H9 (cell line): ENCODE results near the gene SWAP70. TPM values are rescaled to one million over a fixed set of nuclear protein-coding genes. Genes with fewer than 3 reads are reported as not detected.

ENCODE experiments used
- DNase-seq: peaks from one replicate; pipeline ENCODE4 v3.0.0-alpha.2; 2017
- H2AFZ ChIP-seq: one replicate; pipeline ENCODE4 v1.6.1; 2013; ENCODE audit warnings: mild to moderate bottlenecking, low read length, control low read depth, moderate library complexity
- H2AK5ac ChIP-seq: 2 replicates; pipeline ENCODE4 v1.6.1; 2013; ENCODE audit warnings: low read length, control low read depth, mixed read lengths; ENCODE audit not compliant: insufficient read length
- H2BK120ac ChIP-seq: one replicate; pipeline ENCODE4 v1.6.1; 2013; ENCODE audit warnings: low read depth, mild to moderate bottlenecking, low read length, control low read depth, inconsistent platforms; ENCODE audit not compliant: poor library complexity, severe bottlenecking
- H2BK12ac ChIP-seq: 2 replicates; pipeline ENCODE4 v1.6.1; 2013; ENCODE audit warnings: low read length, control low read depth, mixed read lengths, low read depth; ENCODE audit not compliant: insufficient read length
- H2BK15ac ChIP-seq: 2 replicates; pipeline ENCODE4 v1.6.1; 2013; ENCODE audit warnings: low read depth, low read length, control low read depth
- H2BK20ac ChIP-seq: one replicate; pipeline ENCODE4 v1.6.1; 2013; ENCODE audit warnings: low read depth, mild to moderate bottlenecking, low read length, control low read depth, inconsistent platforms; ENCODE audit not compliant: poor library complexity, severe bottlenecking
- H2BK5ac ChIP-seq: 2 replicates; pipeline ENCODE4 v1.6.1; 2013; ENCODE audit warnings: low read length, control low read depth, mixed read lengths; ENCODE audit not compliant: insufficient read length
- H3K14ac ChIP-seq: 2 replicates; pipeline ENCODE4 v1.6.1; 2013; ENCODE audit warnings: low read length, control low read depth; ENCODE audit not compliant: insufficient read depth
- H3K18ac ChIP-seq: 2 replicates; pipeline ENCODE4 v1.6.1; 2013; ENCODE audit warnings: low read depth, mild to moderate bottlenecking, mixed read lengths, low read length, control low read depth; ENCODE audit not compliant: insufficient read length
- H3K23ac ChIP-seq: 2 replicates; pipeline ENCODE4 v1.6.1; 2013; ENCODE audit warnings: low read length, control low read depth, mixed read lengths, low read depth; ENCODE audit not compliant: insufficient read length
- H3K23me2 ChIP-seq: 2 replicates; pipeline ENCODE4 v1.6.1; 2013; ENCODE audit warnings: low read depth, mild to moderate bottlenecking, mixed read lengths, low read length, control low read depth; ENCODE audit not compliant: insufficient read length, poor library complexity, severe bottlenecking
- H3K27ac ChIP-seq: 2 replicates; pipeline ENCODE4 v1.5.1; 2013; ENCODE audit warnings: low read length, control low read depth, mixed read lengths, low read depth; ENCODE audit not compliant: insufficient read length
- H3K27me3 ChIP-seq: 2 replicates; pipeline ENCODE4 v1.6.1; 2013; ENCODE audit warnings: low read length, control low read depth, inconsistent platforms; ENCODE audit not compliant: insufficient read depth
- H3K4ac ChIP-seq: 2 replicates; pipeline ENCODE4 v1.6.1; 2013; ENCODE audit warnings: low read depth, mild to moderate bottlenecking, control low read depth, inconsistent platforms, low read length, moderate library complexity
- H3K4me1 ChIP-seq: 2 replicates; pipeline ENCODE4 v1.6.1; 2013; ENCODE audit warnings: low read length, control low read depth, inconsistent platforms; ENCODE audit not compliant: insufficient read depth
- H3K4me2 ChIP-seq: 2 replicates; pipeline ENCODE4 v1.6.1; 2013; ENCODE audit warnings: low read length, control low read depth, mixed read lengths; ENCODE audit not compliant: insufficient read length, insufficient read depth
- H3K56ac ChIP-seq: 2 replicates; pipeline ENCODE4 v1.6.1; 2013; ENCODE audit warnings: low read depth, mild to moderate bottlenecking, mixed read lengths, low read length, control low read depth; ENCODE audit not compliant: insufficient read length
- H3K79me1 ChIP-seq: 2 replicates; pipeline ENCODE4 v1.6.1; 2013; ENCODE audit warnings: low read depth, mild to moderate bottlenecking, moderate library complexity, low read length, control low read depth, inconsistent platforms; ENCODE audit not compliant: insufficient read depth, poor library complexity, severe bottlenecking
- H3K79me2 ChIP-seq: 2 replicates; pipeline ENCODE4 v1.6.1; 2013; ENCODE audit warnings: low read length, control low read depth, inconsistent platforms; ENCODE audit not compliant: insufficient read depth
- H3K9ac ChIP-seq: 2 replicates; pipeline ENCODE4 v1.6.1; 2013; ENCODE audit warnings: low read length, control low read depth, mixed read lengths; ENCODE audit not compliant: insufficient read length; ENCODE audit errors: extremely low read depth
- H3K9me3 ChIP-seq: one replicate; pipeline ENCODE4 v1.6.1; 2013; ENCODE audit warnings: low read depth, low read length, inconsistent platforms; ENCODE audit not compliant: control insufficient read depth
- H3T11ph ChIP-seq: one replicate; pipeline ENCODE4 v1.6.1; 2013; ENCODE audit warnings: mild to moderate bottlenecking, low read length, control low read depth, inconsistent platforms
- H4K20me1 ChIP-seq: one replicate; pipeline ENCODE4 v1.6.1; 2013; ENCODE audit not compliant: control insufficient read depth, insufficient read length, insufficient read depth
- H4K5ac ChIP-seq: 2 replicates; pipeline ENCODE4 v1.6.1; 2013; ENCODE audit warnings: low read depth, mild to moderate bottlenecking, mixed read lengths, low read length, control low read depth; ENCODE audit not compliant: insufficient read length
- H4K8ac ChIP-seq: replicated peaks from 2 replicates; pipeline ENCODE4 v1.6.1; 2013; ENCODE audit warnings: low read length, control low read depth, mixed read lengths, low read depth; ENCODE audit not compliant: insufficient read length
- H4K91ac ChIP-seq: 2 replicates; pipeline ENCODE4 v1.6.1; 2013; ENCODE audit warnings: low read depth, mild to moderate bottlenecking, moderate library complexity, mixed read lengths, low read length, control low read depth; ENCODE audit not compliant: insufficient read length
- H3K27ac Mint-ChIP-seq, 3 experiments: 2 replicates in 2 of 3; 3 replicates in 1 of 3; pipeline ENCODE4 v1.8.0; 2020 to 2021; ENCODE audit warnings: mixed read lengths in 3 of 3, mild to moderate bottlenecking in 1 of 3, moderate library complexity in 1 of 3
- H3K27me3 Mint-ChIP-seq: 2 replicates; pipeline ENCODE4 v1.8.0; 2021; ENCODE audit warnings: low read depth, mild to moderate bottlenecking, moderate library complexity, mixed read lengths
- H3K36me3 Mint-ChIP-seq, 3 experiments: 2 replicates in 2 of 3; 3 replicates in 1 of 3; pipeline ENCODE4 v1.8.0; 2020 to 2021; ENCODE audit warnings: low read depth in 3 of 3, mixed read lengths in 3 of 3; ENCODE audit not compliant: insufficient read depth in 1 of 3
- H3K4me1 Mint-ChIP-seq, 2 experiments: 2 replicates each; pipeline ENCODE4 v1.8.0; 2020; ENCODE audit warnings: mixed read lengths in 2 of 2
- H3K4me3 Mint-ChIP-seq, 2 experiments: 2 replicates in 1 of 2; 3 replicates in 1 of 2; pipeline ENCODE4 v1.8.0; 2020 to 2021; ENCODE audit warnings: mild to moderate bottlenecking in 2 of 2, mixed read lengths in 2 of 2, moderate library complexity in 1 of 2
- H3K9me3 Mint-ChIP-seq, 2 experiments: 2 replicates in 1 of 2; 3 replicates in 1 of 2; pipeline ENCODE4 v1.8.0; 2020; ENCODE audit warnings: mild to moderate bottlenecking in 2 of 2, mixed read lengths in 2 of 2, moderate library complexity in 1 of 2
- WGBS: extraction: QIAGEN DNeasy Blood & Tissue Kit; methylation state at CpG from one replicate; pipeline ENCODE4 v1.1.7; 2013; ENCODE audit warnings: missing lambda C conversion rate, low lambda C conversion rate, mixed read lengths; ENCODE audit not compliant: insufficient read length; ENCODE audit errors: extremely low coverage; 5-methylcytosine and 5-hydroxymethylcytosine counted together
- total RNA-seq: library from RNA; stranded (reverse); gene quantifications from 2 replicates; pipeline ENCODE4 v1.2.1, GENCODE V29; 2021
- TF ChIP-seq, protein P1 (sequence below): fragments of 200-600 bp; sonication (generic); conservative IDR thresholded peaks from 3 replicates; pipeline ENCODE4 v1.8.0; 2021; ENCODE audit warnings: antibody characterized with exemption, mild to moderate bottlenecking

SWAP70 gene
- total RNA-seq, 1 experiment from 2014 or later: 34.4 TPM

DNA sequence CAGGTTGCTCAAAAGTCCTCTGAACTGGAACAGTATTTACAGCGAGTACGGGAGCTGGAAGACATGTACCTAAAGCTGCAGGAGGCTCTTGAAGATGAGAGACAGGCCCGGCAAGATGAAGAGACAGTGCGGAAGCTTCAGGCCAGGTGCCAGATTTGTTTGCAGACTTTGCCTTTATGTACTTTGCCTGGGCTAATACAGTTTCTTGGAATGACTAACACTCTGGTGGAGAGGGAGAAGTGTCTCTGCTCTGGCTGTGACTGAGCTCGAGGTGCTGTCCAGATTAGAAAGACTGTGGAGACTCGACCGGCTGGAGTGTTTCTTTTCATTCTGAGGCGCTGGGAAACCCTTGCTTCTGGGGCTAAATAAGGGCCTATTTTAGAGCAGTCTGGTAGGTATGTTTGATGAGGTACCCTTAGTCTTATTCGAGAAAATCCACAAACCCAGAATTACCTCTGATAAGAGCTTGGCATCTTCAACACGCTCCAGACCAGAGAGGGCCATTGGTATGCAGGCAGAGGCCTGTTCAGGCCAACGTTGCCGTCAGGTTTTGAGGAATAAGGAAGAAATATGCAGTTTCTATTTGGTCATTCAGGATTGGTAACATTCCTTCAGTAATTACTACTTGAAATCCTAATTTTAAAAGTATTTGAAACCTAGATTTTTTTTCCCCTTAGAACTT, 76.5 kb downstream of the SWAP70 start:
- Histone ChIP-seq H3K23me2 (no peaks in the 10 kb centered on the region), H3K27me3 (no peaks in the 10 kb centered on the region), H3K4me1 (no peaks in the 10 kb centered on the region), H2BK20ac (no peak overlapping the region), H3K79me1 (no peaks in the 10 kb centered on the region), H3K14ac (no peak overlapping the region), H2AK5ac (no peak overlapping the region), H2BK15ac (no peak overlapping the region), H3K4ac (no peak overlapping the region), H3K56ac (no peak overlapping the region), H3T11ph (no peak overlapping the region), H3K4me2 (no peak overlapping the region), H4K20me1 (no peaks in the 10 kb centered on the region), H3K9me3 (no peaks in the 10 kb centered on the region), H4K8ac (no peak overlapping the region), H2BK12ac (no peak overlapping the region), H4K5ac (no peak overlapping the region), H2AFZ (no peak overlapping the region), H3K9ac (no peak overlapping the region), H3K23ac (no peak overlapping the region), H2BK5ac (no peak overlapping the region), H4K91ac (no peak overlapping the region), H2BK120ac (no peak overlapping the region), H3K27ac (no peak overlapping the region), H3K79me2 (no peaks in the 10 kb centered on the region), H3K18ac (no peak overlapping the region)
- TF ChIP-seq, protein P1, sequence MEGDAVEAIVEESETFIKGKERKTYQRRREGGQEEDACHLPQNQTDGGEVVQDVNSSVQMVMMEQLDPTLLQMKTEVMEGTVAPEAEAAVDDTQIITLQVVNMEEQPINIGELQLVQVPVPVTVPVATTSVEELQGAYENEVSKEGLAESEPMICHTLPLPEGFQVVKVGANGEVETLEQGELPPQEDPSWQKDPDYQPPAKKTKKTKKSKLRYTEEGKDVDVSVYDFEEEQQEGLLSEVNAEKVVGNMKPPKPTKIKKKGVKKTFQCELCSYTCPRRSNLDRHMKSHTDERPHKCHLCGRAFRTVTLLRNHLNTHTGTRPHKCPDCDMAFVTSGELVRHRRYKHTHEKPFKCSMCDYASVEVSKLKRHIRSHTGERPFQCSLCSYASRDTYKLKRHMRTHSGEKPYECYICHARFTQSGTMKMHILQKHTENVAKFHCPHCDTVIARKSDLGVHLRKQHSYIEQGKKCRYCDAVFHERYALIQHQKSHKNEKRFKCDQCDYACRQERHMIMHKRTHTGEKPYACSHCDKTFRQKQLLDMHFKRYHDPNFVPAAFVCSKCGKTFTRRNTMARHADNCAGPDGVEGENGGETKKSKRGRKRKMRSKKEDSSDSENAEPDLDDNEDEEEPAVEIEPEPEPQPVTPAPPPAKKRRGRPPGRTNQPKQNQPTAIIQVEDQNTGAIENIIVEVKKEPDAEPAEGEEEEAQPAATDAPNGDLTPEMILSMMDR: no peak
- peaks cover 4 to 5% of the 10 kb centered on the region in 2 experiments; a peak in 3 of 5 replicates for H3K9me3 Mint-ChIP-seq
- no CpG with 5 or more reads among the region's 12 CpGs for WGBS
- H3K36me3 Mint-ChIP-seq: peaks cover 39 to 71% (median 62%) of the 10 kb centered on the region in 3 experiments
- H3K4me3 Mint-ChIP-seq: no peak overlapping the region
- H3K27me3 Mint-ChIP-seq: no peaks in the 10 kb centered on the region
- H3K27ac Mint-ChIP-seq: peak overlapping the region in 2 of 3 experiments; percentile 9 to 63; a peak in 2 of 7 replicates
- DNase-seq: no peak
- peaks cover 3 to 7% of the 10 kb centered on the region in 2 experiments; a peak in 2 of 4 replicates for H3K4me1 Mint-ChIP-seq
